Smooth muscle cell (in vitro differentiated cells): ENCODE results near the gene POLR2L. TPM values are rescaled to one million over a fixed set of nuclear protein-coding genes. Genes with fewer than 3 reads are reported as not detected.

Source experiments
- DNase-seq: peaks from one replicate; lab custom pipeline; 2025; ENCODE audit not compliant: unreplicated experiment; lab: John Stamatoyannopoulos, UW
- H2AFZ ChIP-seq: fragments of 200-600 bp; sonication (generic); 2 replicates; pipeline ENCODE4 v1.6.0; 2016; ENCODE audit warnings: antibody characterized with exemption, low read depth, mild to moderate bottlenecking
- H3F3A ChIP-seq: fragments of 200-600 bp; sonication (generic); 2 replicates; pipeline ENCODE4 v1.6.0; 2017; ENCODE audit warnings: antibody characterized with exemption, low read depth
- H3K27ac ChIP-seq: fragments of 200-600 bp; sonication (generic); 2 replicates; pipeline ENCODE4 v1.5.1; 2016; ENCODE audit warnings: low read depth, mild to moderate bottlenecking
- H3K27me3 ChIP-seq: fragments of 200-600 bp; sonication (generic); 2 replicates; pipeline ENCODE4 v1.6.1; 2016; ENCODE audit warnings: low read depth, mild to moderate bottlenecking
- H3K36me3 ChIP-seq: fragments of 200-600 bp; sonication (generic); 2 replicates; pipeline ENCODE4 v1.5.1; 2016; ENCODE audit warnings: low read depth
- H3K4me1 ChIP-seq: fragments of 200-600 bp; sonication (generic); 2 replicates; pipeline ENCODE4 v1.5.1; 2016; ENCODE audit warnings: low read depth
- H3K4me2 ChIP-seq: fragments of 200-600 bp; sonication (generic); 2 replicates; pipeline ENCODE4 v1.6.0; 2016; ENCODE audit warnings: mild to moderate bottlenecking
- H3K4me3 ChIP-seq: fragments of 200-600 bp; sonication (generic); 2 replicates; pipeline ENCODE4 v1.5.1; 2016; ENCODE audit warnings: mild to moderate bottlenecking
- H3K79me2 ChIP-seq: fragments of 200-600 bp; sonication (generic); 2 replicates; pipeline ENCODE4 v1.6.0; 2016; ENCODE audit warnings: low read depth, mild to moderate bottlenecking
- H3K9ac ChIP-seq: fragments of 200-600 bp; sonication (generic); 2 replicates; pipeline ENCODE4 v1.6.0; 2016; ENCODE audit warnings: low read depth
- H3K9me3 ChIP-seq: fragments of 200-600 bp; sonication (generic); replicated peaks from 2 replicates; pipeline ENCODE4 v1.5.1; 2016; ENCODE audit warnings: low read depth
- H4K20me1 ChIP-seq: fragments of 200-600 bp; sonication (generic); 2 replicates; pipeline ENCODE4 v1.6.0; 2016; ENCODE audit warnings: low read depth
- WGBS: methylation state at CpG from one replicate; pipeline ENCODE4 v1.1.7; 2016; ENCODE audit warnings: low lambda C conversion rate; 5-methylcytosine and 5-hydroxymethylcytosine counted together
- polyA plus RNA-seq: library from polyadenylated mRNA; unstranded; fragments of >200 nt; fragmentation: Nextera tagmentation; extraction: Ambion mirVana; gene quantifications from 2 replicates; pipeline ENCODE4 v1.2.1, GENCODE V29; 2016
- total RNA-seq: library from RNA; depleted of rRNA; stranded (reverse); fragments of >200 nt; gene quantifications from 2 replicates; pipeline ENCODE4 v1.2.3, GENCODE V29; 2014
- TF ChIP-seq, protein P1 (sequence below): fragments of 200-600 bp; sonication (generic); IDR thresholded peaks from 2 replicates; pipeline ENCODE4 v1.5.1; 2017; ENCODE audit warnings: borderline replicate concordance, mild to moderate bottlenecking, antibody characterized with exemption; ENCODE audit not compliant: insufficient read depth, poor library complexity, severe bottlenecking

POLR2L gene
- total and polyA plus RNA-seq, 2 experiments from 2014 or later: 51.4 to 380 TPM

DNA sequence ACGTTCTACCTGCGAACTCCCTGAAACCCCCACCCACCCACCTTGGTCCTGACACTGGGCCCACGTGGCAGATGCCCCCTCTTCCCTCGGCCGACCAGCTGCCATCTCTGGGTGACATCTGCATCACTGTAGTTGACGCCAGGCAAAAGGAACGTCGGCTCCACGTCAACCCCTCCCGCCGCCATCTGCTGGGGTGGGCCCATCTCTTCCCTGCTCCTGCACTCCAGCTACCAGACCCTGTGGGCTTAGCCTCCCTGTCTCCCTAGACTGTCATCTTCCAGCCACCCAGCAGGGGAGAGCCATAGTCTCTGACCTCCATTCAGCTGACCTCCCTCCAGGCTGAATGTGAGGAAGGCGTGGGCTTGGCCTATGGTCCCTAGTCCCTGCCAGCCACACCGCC lies 46.9 kb upstream of the POLR2L start:
- no peaks in the 10 kb centered on the region for H3K36me3 ChIP-seq
- H3F3A ChIP-seq: no peaks in the 10 kb centered on the region
- H3K9ac ChIP-seq: no peak overlapping the region
- H3K79me2 ChIP-seq: no peaks in the 10 kb centered on the region
- no peaks in the 10 kb centered on the region for H3K4me1 ChIP-seq
- H3K9me3 ChIP-seq: no peaks in the 10 kb centered on the region
- H4K20me1 ChIP-seq: peaks cover 3% of the 10 kb centered on the region
- no peak for DNase-seq
- no peak overlapping the region for H3K27ac ChIP-seq
- TF ChIP-seq, protein P1, sequence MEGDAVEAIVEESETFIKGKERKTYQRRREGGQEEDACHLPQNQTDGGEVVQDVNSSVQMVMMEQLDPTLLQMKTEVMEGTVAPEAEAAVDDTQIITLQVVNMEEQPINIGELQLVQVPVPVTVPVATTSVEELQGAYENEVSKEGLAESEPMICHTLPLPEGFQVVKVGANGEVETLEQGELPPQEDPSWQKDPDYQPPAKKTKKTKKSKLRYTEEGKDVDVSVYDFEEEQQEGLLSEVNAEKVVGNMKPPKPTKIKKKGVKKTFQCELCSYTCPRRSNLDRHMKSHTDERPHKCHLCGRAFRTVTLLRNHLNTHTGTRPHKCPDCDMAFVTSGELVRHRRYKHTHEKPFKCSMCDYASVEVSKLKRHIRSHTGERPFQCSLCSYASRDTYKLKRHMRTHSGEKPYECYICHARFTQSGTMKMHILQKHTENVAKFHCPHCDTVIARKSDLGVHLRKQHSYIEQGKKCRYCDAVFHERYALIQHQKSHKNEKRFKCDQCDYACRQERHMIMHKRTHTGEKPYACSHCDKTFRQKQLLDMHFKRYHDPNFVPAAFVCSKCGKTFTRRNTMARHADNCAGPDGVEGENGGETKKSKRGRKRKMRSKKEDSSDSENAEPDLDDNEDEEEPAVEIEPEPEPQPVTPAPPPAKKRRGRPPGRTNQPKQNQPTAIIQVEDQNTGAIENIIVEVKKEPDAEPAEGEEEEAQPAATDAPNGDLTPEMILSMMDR: no peak
- H3K4me3 ChIP-seq: no peak overlapping the region
- H3K27me3 ChIP-seq: no peaks in the 10 kb centered on the region
- no peak overlapping the region for H2AFZ ChIP-seq
- H3K4me2 ChIP-seq: no peak overlapping the region
- whole genome bisulfite sequencing: 99% methylated on average over 11 of the region's 13 CpGs

DNA sequence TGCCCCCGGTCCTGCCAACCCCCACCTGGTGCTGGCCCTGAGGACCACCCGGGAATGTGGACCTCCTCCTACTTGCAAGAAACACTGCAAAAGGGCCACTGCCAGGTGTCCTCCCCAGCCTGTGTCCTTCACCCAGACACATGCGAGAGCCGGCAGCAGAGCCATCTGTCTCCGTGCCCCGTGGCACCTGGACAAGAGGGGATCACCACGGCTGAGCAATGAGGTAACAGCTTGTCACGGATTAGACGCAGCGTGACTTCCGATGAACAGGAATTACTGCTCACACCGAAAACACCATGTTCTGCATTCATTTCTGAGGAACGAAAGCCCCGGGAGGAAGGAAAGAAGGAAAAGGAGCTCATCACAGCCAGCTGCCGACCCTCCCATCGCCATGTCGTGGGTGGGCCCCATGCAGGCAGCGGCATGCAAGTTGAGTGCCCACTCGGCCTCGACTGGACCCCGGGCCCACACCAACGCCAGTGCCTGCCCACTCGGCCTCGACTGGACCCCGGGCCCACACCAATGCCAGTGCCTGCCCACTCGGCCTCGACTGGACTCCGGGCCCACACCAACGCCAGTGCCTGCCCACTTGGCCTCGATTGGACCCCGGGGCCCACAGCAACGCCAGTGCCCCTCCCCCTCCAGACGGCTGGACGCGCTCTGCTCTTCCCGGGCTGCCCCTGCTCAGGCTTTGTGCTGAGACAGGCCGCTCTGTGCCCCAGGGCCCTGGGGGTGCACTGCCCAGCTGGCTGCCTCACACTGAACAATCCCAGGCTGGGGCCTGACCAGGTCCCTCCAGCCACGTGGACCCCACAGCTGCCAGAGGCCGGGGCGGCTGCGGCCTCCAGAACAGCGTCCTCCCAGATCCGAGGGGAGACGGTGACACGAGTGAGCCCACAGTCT lies 46.2 kb upstream of the POLR2L start:
- H3K9me3 ChIP-seq: no peaks in the 10 kb centered on the region
- H4K20me1 ChIP-seq: peaks cover 3% of the 10 kb centered on the region
- H3K27ac ChIP-seq: no peak overlapping the region
- 96% methylated on average over 37 of the region's 45 CpGs for WGBS
- DNase-seq: no peak
- no peak overlapping the region for H3K4me3 ChIP-seq
- no peaks in the 10 kb centered on the region for H3K79me2 ChIP-seq
- H3F3A ChIP-seq: no peaks in the 10 kb centered on the region
- no peaks in the 10 kb centered on the region for H3K4me1 ChIP-seq
- no peak overlapping the region for H3K9ac ChIP-seq
- H3K27me3 ChIP-seq: no peaks in the 10 kb centered on the region
- no peak overlapping the region for H2AFZ ChIP-seq
- H3K4me2 ChIP-seq: no peak overlapping the region
- H3K36me3 ChIP-seq: no peaks in the 10 kb centered on the region
- TF ChIP-seq, protein P1: no peak

DNA sequence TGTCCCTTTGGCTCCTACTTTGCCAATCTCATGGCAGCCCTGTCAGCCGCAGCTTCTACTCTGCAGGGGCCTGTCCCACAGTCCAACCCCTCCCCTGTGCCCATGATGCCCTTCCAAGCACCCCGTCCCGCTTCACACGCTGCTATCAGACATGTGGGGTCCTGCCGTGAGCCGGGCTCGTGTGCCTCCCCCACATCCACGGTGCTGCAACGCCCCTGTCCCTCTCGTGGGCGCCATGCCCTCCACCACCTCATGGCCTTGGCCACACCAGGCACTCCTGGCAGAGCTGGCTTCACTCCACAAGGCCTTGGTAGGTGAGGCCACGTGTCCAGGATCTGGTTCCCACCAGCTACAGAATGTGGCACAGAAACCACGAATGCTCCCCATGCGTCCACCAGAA lies 45.3 kb upstream of the POLR2L start:
- no peaks in the 10 kb centered on the region for H3K36me3 ChIP-seq
- no peaks in the 10 kb centered on the region for H3K4me1 ChIP-seq
- H3F3A ChIP-seq: no peaks in the 10 kb centered on the region
- H2AFZ ChIP-seq: no peak overlapping the region
- TF ChIP-seq, protein P1: no peak
- H3K79me2 ChIP-seq: no peaks in the 10 kb centered on the region
- no peaks in the 10 kb centered on the region for H3K27me3 ChIP-seq
- H3K4me3 ChIP-seq: no peak overlapping the region
- DNase-seq: no peak
- H3K27ac ChIP-seq: no peak overlapping the region
- H3K9ac ChIP-seq: no peak overlapping the region
- H4K20me1 ChIP-seq: peaks cover 3% of the 10 kb centered on the region
- no peak overlapping the region for H3K4me2 ChIP-seq
- no peaks in the 10 kb centered on the region for H3K9me3 ChIP-seq
- WGBS: 97% methylated on average over 14 of the region's 14 CpGs
